Subcutaneous adipose tissue (tissue), 4 donors: ENCODE data around the gene SORBS1. TPM values are rescaled to one million over a fixed set of nuclear protein-coding genes. Genes with fewer than 3 reads are reported as not detected.

ENCODE experiments used
- total RNA-seq, 4 donors: library from RNA; depleted of rRNA; stranded (reverse); fragments of >200 nt; gene quantifications; one replicate each; pipeline ENCODE4 v1.1.0, GENCODE V29; 2016
- TF ChIP-seq, protein P1 (sequence below): fragments of 450-650 bp; IDR thresholded peaks from one replicate; pipeline ENCODE4 v1.5.1; 2016; ENCODE audit warnings: low read depth, mild to moderate bottlenecking, control low read depth, antibody characterized with exemption, moderate library complexity

SORBS1 gene
- total RNA-seq, 4 donors from 2014 or later, result 460 to 715 (median 623) TPM

DNA sequence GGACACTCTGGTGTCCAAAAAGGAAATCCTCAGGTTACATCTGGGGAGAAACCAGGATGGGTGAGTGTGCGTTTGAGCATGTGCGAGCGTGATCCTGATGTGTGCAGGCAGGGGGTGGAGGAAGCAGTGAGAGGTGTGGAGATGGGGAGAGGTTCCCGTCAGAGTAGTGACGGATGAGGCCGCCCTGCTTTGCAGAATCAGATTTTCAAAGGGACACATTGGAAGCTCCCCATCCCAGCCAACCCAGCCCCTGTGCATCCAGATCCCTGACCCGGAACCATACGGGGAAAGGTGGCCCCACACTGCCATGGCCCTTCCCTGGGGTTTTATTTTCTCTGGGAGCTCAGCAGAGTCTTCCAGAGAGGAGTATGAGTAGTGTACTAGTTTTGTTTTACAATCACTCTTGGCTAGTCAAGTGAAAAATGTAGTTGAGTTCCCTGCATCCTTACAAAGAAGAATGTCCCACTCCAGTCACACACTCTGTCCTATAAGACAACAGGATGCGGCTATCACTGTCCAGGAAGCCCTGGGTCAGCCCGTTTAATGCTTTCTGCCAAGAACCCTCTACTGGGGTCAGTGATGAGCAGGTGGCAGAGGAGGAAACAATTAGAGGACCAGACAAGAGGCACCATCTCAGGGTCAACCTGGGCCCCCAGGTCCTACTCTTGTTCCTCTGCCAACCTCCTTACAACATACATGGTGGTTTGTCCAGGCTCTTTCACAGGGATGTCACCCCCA, 223.6 kb downstream of the SORBS1 start:
- TF ChIP-seq, protein P1, sequence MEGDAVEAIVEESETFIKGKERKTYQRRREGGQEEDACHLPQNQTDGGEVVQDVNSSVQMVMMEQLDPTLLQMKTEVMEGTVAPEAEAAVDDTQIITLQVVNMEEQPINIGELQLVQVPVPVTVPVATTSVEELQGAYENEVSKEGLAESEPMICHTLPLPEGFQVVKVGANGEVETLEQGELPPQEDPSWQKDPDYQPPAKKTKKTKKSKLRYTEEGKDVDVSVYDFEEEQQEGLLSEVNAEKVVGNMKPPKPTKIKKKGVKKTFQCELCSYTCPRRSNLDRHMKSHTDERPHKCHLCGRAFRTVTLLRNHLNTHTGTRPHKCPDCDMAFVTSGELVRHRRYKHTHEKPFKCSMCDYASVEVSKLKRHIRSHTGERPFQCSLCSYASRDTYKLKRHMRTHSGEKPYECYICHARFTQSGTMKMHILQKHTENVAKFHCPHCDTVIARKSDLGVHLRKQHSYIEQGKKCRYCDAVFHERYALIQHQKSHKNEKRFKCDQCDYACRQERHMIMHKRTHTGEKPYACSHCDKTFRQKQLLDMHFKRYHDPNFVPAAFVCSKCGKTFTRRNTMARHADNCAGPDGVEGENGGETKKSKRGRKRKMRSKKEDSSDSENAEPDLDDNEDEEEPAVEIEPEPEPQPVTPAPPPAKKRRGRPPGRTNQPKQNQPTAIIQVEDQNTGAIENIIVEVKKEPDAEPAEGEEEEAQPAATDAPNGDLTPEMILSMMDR, result no peak

DNA sequence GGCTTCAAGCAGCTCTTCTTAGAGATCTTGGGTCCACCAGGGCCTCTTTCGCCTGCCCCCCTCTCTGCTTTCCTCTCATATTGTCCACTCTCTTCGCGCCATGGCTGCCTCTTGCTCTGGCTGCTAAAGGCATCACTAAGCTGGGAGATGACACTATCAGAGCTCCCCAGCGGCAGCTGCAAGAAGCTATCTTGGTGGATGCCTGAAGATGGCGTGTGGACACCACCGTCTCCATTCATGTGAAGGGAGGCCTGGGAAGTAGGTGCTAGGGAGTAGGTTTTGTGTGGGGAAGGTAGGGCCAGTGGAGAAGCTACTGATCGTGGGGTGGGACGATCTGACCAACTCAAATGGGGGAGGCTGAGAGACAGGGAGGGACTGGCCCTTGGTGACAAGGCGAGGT, 224.5 kb downstream of the SORBS1 start:
- TF ChIP-seq, protein P1, result no peak

DNA sequence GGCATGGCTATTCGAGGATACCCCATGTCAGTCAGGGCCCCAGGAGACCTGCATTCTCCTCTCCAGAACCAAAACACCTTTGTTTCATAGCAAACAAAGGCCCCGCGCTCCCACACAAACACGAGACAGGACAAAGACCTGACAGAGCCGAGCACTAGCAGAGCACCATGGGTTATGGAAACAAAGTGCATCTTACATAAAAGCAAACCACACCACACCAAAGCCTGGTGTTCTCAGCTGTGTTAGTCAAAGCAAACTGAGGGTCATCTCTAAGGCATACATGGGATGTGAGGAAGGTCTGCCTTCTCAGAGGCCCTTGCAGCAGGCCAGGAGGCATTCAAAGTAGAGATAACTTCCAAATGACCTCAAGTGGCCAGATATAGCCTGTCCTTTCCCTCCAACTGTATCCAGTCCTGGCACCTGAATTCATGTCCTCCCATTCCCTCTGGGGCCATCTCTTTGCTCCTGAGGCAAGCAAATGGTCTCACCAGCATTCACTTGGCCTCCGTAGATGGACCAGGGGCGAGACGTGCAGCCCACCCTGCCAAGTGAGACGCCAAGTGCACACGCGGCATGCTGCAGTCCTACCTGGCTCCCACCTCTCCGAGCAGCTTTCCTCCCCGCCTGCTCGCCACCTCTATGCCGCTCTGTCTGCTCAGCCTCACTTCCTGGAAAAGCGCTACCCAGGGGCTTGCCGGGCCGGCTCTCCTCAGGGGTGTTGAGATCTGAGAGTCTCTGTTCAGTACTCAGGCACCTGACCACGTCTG, 225.1 kb downstream of the SORBS1 start:
- TF ChIP-seq, protein P1, result no peak

DNA sequence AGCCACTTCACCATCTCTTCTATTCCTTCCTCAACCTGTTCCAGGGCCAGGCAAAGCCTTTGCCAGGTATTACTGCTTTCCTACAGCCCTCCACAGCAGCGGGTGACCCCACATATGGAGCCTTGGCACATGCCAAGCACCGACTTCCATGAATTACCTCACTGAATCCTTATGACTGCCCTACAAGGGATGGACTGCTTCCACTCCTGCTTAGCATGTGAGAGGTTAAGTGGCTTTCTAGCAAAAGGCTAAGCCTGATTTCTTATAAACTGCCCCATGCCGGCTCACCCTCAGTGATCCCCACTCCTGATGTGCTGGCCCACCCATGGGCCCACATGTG, 226.4 kb downstream of the SORBS1 start:
- TF ChIP-seq, protein P1, result no peak

DNA sequence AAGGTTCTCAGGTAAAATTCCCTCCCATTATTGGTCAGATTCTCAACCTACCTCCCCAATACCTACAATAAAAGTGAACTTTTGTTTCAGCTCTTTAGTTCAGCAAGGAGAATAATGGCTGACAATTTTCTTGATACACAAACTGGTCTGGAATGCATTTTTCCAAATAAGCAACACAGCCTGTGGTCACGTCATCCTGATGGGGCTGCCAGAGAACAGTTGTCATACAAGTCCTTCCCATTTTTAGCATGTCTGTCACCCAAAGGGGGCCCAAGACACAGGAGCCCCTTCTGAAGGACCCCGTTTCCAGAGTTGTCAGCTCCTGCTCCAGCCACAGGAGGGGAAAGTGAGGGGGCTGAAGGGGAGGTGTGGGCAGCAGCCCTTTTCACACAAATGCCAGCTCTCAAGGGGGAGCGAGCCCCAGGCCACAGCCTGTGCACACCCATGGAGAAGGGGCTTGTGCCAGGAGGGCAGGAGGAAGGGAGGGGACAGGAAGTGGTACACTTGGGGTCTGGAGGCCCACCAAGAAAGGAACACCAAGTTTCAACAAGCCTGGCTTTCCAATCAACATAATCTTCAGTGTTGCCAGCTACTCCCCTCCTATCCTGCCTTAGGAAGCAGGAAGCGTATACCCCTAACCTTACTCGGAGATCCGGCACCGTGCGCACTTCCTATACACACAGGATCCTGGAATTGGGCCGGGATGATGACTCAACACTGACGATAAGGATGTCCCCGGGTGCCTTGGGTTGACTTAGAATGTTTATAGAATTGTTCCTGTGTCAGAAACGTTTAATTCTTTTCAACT, 227.0 kb downstream of the SORBS1 start:
- TF ChIP-seq, protein P1, result no peak

DNA sequence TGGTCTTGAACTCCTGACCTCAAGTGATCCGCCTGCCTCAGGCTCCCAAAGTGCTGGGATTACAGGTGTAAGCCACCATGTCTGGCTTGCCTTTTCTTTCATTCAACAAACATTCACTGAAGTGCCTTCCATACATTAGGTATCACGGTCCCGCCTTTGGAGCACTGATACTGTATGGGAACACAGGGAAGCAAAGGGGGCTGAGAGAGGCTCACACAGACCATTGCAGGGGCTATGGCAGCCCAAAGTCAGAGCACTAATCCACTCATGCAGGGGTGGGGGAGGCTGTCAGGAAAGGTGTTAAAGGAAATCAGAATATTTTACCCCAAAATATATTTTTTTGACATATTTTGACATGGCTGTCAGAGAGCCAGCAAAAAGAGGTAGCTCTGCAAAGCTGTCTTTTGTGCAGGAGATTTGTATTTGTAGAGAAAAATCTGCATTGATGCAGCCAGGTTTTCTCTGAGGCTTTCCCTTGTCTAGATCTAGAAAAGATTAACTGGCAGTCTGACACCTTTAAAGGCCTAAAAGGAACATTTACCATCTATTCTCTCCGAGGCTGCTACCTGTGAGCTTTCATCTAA, 228.4 kb downstream of the SORBS1 start:
- TF ChIP-seq, protein P1, result no peak
